GM12801 (cell line): Measurements from ENCODE around the gene ROR1.

ENCODE experiments used
- TF ChIP-seq, protein P1 (sequence below): IDR thresholded peaks from one replicate; pipeline ENCODE4 v1.5.1; 2011; ENCODE audit warnings: control low read depth; ENCODE audit not compliant: insufficient read length; ENCODE audit errors: extremely low read depth

The ROR1 gene

DNA sequence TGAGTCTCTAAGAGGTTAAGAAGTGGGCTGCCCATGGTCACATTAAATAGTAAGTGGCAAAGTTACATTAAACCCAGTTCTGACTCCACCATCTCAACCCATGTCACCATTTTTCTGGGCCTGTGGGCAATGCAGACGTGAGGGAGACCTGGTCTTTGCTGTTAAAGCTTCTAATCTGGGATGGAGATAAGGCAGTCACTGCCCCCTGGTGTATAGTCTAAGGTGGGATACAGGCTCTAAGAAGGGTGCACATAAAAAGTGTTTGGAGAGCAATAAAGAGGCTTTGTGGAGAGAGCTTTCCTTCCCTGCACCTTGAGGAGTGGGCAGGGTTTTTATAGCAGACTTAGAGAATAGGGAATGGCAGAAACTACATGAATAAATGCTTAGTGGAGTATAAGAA lies 141.3 kb downstream of the ROR1 start:
- TF ChIP-seq, protein P1, sequence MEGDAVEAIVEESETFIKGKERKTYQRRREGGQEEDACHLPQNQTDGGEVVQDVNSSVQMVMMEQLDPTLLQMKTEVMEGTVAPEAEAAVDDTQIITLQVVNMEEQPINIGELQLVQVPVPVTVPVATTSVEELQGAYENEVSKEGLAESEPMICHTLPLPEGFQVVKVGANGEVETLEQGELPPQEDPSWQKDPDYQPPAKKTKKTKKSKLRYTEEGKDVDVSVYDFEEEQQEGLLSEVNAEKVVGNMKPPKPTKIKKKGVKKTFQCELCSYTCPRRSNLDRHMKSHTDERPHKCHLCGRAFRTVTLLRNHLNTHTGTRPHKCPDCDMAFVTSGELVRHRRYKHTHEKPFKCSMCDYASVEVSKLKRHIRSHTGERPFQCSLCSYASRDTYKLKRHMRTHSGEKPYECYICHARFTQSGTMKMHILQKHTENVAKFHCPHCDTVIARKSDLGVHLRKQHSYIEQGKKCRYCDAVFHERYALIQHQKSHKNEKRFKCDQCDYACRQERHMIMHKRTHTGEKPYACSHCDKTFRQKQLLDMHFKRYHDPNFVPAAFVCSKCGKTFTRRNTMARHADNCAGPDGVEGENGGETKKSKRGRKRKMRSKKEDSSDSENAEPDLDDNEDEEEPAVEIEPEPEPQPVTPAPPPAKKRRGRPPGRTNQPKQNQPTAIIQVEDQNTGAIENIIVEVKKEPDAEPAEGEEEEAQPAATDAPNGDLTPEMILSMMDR = no peak

DNA sequence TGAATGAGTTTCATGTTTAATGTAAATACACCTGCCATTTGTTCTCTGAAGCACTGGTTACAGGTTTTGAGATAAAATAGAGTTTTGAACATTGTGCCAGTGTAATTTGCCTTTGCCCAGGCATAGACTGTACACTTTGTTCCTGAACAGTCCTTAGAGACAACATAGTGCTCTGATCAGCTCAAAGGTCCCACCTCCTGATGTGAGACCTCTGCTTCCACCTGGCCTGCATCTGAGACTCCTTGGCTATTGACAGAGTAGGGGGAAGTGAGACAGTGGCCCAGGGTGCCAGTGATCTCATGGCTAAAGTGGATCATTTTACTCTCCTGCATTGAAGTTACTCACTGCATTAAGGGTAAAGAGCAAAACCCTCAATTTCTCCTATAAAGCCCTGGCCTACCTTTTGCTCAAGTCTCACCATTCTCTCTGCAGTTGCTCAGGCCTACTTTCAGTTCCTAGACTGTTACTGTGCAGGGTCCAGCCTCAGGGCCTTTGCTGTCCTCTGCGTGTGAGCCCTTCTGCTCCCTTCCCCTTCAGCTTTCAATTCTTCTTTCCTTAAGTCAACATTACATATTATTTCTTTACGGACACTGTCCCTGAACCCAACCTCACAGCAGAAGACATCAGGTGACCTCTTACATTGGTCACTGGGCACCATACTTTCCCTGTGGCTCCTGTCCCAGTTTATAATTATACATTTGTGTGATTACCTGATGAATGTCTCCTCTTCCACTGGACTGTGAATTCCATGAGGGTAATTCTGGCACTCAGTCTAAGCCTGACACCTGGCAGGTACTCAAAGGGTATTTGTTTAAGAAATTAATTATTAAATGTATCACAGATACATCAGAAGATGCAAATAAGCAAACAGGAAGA lies 142.9 kb downstream of the ROR1 start:
- TF ChIP-seq, protein P1 = no peak

DNA sequence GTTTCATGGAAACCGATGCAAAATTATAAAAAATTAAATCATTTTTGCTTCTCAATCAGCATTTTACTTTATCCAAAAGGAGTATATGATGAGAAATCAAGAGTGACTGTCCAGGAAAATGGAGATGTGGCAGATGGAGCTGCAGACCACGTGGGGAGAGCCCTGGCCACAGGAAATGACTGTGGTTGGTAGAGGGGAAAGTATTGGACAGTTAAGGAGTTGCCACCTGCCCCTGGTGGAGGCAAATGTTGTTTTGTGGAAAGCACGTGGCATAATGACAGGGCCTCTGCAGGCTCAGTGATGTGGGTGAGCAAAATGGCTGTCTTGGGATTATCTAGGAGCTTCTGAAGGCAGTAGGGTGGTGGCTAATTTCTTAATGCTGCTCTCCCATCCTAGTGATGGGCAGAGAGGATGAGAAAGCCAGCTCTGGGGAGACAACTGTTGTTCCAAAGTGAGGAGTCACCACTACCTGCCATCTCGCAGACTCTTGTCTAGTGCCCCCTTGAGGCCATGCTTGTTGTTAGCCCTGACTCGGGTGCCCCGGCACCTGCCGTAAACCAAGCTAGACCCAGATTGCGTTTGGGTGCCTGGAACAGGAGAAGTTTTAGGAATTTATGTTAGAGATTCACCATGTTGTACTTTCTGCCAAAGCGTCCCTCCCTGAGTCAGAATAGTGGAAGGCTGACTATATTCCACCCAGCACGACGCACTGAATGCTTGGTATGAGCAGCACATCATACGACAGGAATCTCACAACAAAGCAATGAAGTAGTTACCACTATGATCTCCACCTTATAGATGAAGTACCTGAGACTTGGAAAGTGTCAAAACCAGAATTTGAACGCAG lies 144.0 kb downstream of the ROR1 start:
- TF ChIP-seq, protein P1 = no peak

DNA sequence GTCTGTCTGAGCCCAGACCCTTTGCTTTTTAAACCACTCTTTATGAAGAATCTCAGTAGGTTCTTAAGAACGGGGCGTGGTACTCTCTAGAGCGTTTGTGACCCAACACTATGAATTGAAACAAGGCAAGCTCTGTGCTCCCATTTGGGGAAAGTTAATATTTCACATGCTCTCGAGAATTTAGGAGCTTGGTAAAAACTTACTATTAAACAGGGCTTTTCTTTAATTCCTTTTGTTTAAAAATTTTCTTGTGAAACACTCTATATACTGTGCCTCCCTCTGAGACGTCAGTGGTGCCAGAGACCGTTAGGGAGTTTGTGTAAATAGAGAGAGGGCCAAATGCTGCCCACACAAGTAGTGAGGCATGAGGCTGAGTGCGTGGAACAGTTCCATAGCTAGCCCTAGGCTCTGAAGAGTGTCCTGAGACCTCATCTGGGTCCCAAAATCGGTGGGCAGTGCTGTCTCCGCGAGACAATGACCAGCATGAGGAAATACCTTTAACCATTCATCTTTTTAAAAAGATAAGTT lies 144.7 kb downstream of the ROR1 start:
- TF ChIP-seq, protein P1 = no peak

DNA sequence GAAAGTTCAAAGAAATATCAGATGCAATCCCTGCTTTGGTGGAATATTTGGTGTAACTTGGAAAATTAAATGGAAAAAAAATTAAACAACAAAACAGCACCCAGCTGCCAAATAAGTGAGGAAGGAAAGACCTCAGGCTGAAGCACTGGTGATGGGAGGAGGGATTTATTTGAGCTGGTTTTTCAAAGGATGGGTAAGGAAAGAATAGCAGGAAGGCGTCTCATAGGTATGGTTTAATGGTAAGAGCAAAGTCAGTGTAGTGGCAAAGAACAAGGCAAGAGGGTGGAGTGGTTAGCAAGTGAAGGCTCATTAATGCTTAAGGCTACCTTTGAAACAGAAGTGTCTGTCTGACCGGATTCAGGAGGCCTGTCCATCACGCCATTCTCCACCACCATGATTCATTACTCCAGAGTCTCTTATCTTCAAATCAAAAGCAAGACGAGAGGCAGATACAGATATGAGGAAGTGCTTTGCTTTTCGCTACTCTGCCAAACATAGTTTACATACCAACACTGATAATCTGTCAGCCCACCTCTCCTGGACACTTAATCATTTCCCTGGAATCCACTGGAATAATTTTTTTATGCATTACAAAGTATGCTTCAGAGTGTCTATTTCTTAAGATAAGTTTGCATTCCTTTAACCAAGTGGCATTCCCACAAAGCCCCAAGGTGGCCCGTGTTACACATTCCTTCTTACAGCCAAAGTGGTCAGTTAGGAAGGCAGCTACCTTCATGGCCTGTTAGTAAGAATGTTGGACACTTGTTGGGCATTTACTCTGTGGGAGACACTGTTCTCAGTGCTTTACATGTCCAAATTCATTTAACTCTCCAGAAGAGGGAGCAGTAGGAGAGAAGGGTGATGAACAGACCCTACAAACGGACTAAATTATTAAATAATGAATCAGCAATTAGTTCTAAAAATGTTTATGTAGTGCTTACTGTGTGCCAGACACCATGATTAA lies 146.6 kb downstream of the ROR1 start:
- TF ChIP-seq, protein P1 = no peak

DNA sequence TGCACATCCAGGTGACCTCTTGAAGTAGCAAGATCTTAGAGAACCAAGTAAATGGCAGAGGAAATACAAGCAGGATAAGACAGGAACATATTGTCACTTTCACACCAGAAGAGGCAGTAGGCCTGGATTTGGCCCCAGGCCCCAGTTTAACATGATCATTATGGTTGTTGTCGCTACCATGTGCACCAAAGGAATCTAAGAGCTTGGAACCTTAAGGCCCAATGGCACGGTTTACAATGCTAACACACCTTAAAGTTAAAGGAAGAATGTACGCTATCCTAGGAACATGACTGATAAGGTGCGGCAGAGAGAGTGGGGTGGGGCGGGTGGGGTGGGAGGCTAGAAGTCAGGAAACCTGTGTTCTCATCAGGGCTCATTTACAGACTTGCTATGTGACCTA lies 147.5 kb downstream of the ROR1 start:
- TF ChIP-seq, protein P1 = no peak

DNA sequence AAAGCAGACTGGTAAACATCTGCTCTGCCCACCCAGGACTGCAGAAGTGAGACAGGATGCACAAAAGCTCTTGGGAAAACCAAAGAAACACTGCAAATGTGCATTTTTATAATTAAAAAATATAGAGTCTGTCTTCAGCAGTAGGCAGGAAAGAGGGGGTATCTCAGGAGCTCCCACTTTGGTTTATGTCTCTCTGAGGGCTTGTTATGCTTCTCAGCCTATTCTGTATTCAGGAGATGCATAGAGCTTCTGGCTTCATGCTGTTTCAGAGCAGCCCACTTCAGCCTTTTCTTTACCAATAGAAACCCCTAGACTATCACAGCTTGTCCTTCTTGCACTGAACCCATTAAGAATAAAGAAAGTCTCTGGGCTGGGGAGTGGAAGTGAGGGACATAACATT lies 148.0 kb downstream of the ROR1 start:
- TF ChIP-seq, protein P1 = no peak
